Testis (tissue), 3 donors: ENCODE measurements around the gene DPF3. TPM values are rescaled to one million over a fixed set of nuclear protein-coding genes. Genes with fewer than 3 reads are reported as not detected.

Experiments
- DNase-seq: peaks from one replicate; pipeline ENCODE4 v3.0.0-alpha.2; 2019
- H3K27ac ChIP-seq, 2 donors: fragments of 200-600 bp; sonication (generic); one replicate each; pipeline ENCODE4 v1.5.1; 2019
- H3K27me3 ChIP-seq: fragments of 200-600 bp; sonication (generic); one replicate; pipeline ENCODE4 v1.5.1; 2019
- H3K36me3 ChIP-seq: fragments of 200-600 bp; sonication (generic); one replicate; pipeline ENCODE4 v1.5.1; 2017; ENCODE audit warnings: low read depth; ENCODE audit errors: missing control alignments
- H3K4me1 ChIP-seq: fragments of 200-600 bp; sonication (generic); one replicate; pipeline ENCODE4 v1.5.1; 2019
- H3K4me3 ChIP-seq, 2 donors: fragments of 200-600 bp; sonication (generic); one replicate each; pipeline ENCODE4 v1.5.1; 2017 to 2019
- H3K9me3 ChIP-seq: fragments of 200-600 bp; sonication (generic); one replicate; pipeline ENCODE4 v1.5.1; 2017
- POLR2A ChIP-seq: fragments of 450-650 bp; IDR thresholded peaks from one replicate; pipeline ENCODE4 v1.6.1; 2017; ENCODE audit warnings: antibody characterized with exemption, mild to moderate bottlenecking, moderate library complexity
- WGBS, 2 donors: methylation state at CpG; one replicate each; pipeline ENCODE4 v1.1.5; 2018; 5-methylcytosine and 5-hydroxymethylcytosine counted together
- intact Hi-C: fragments of 100-400 bp; cut with DNase I; formaldehyde crosslinking; loops from one replicate; pipeline ENCODE4 v1.15.1; 2023; ENCODE audit warnings: low total_unique reads
- polyA plus RNA-seq: library from polyadenylated mRNA; stranded (reverse); fragments of 350-450 nt; fragmentation: Illumina TruSeq; extraction: RNeasy Lipid Tissue Mini Kit (QIAGEN cat#74804); gene quantifications from one replicate; pipeline ENCODE4 v1.2.3, GENCODE V29; 2014; ENCODE audit warnings: low read depth, low replicate concordance; ENCODE audit not compliant: insufficient read depth
- total RNA-seq, 2 donors: library from RNA; depleted of rRNA; stranded (reverse); fragments of >200 nt; gene quantifications; one replicate each; pipeline ENCODE4 v1.2.3, GENCODE V29; 2016
- TF ChIP-seq, protein P1 (sequence below), 3 experiments: fragments of 450-650 bp in 2 of 3; fragments of 200-600 bp in 1 of 3; sonication (generic) in 1 of 3; IDR thresholded peaks; one replicate each; pipeline ENCODE4 v1.5.1; 2016 to 2019; ENCODE audit warnings: antibody characterized with exemption in 3 of 3, mild to moderate bottlenecking in 2 of 3, moderate library complexity in 1 of 3

Gene DPF3
- total and polyA plus RNA-seq, 3 donors from 2014 or later = 14.6 to 41.6 (median 26.4) TPM

GRCh38 chr14:72906879-72907278 lies 13.0 kb upstream of the DPF3 start:
- Histone ChIP-seq H3K4me1 (peaks cover 5% of the 10 kb centered on the region), H3K27me3 (no peaks in the 10 kb centered on the region), H3K4me3 (no peak overlapping the region), H3K27ac (no peak overlapping the region), H3K9me3 (no peaks in the 10 kb centered on the region), H3K36me3 (no peaks in the 10 kb centered on the region)
- DNase-seq = no peak
- intact Hi-C loops = loop anchor here (2.0 kb wide), 1 partner anchor 390 kb away; no protein-coding TSS in a partner anchor
- 74 to 79% methylated on average over 1 of the region's 1 CpG for WGBS, 2 donors
- TF ChIP-seq, protein P1, sequence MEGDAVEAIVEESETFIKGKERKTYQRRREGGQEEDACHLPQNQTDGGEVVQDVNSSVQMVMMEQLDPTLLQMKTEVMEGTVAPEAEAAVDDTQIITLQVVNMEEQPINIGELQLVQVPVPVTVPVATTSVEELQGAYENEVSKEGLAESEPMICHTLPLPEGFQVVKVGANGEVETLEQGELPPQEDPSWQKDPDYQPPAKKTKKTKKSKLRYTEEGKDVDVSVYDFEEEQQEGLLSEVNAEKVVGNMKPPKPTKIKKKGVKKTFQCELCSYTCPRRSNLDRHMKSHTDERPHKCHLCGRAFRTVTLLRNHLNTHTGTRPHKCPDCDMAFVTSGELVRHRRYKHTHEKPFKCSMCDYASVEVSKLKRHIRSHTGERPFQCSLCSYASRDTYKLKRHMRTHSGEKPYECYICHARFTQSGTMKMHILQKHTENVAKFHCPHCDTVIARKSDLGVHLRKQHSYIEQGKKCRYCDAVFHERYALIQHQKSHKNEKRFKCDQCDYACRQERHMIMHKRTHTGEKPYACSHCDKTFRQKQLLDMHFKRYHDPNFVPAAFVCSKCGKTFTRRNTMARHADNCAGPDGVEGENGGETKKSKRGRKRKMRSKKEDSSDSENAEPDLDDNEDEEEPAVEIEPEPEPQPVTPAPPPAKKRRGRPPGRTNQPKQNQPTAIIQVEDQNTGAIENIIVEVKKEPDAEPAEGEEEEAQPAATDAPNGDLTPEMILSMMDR (IDR thresholded peaks at IDR 0.05) = no peak
- no peak for TF ChIP-seq POLR2A

GRCh38 chr14:72906316-72906715 lies 12.4 kb upstream of the DPF3 start:
- Histone ChIP-seq H3K4me1 (peaks cover 5% of the 10 kb centered on the region), H3K4me3 (no peak overlapping the region), H3K27me3 (no peaks in the 10 kb centered on the region), H3K27ac (no peak overlapping the region), H3K36me3 (no peaks in the 10 kb centered on the region), H3K9me3 (no peaks in the 10 kb centered on the region)
- 62 to 74% methylated on average over 3 of the region's 3 CpGs for WGBS, 2 donors
- DNase-seq = no peak
- intact Hi-C loops = loop anchor here (2.0 kb wide), 1 partner anchor 390 kb away; no protein-coding TSS in a partner anchor
- TF ChIP-seq, protein P1 (IDR thresholded peaks at IDR 0.05) = no peak
- TF ChIP-seq POLR2A = no peak

DNA sequence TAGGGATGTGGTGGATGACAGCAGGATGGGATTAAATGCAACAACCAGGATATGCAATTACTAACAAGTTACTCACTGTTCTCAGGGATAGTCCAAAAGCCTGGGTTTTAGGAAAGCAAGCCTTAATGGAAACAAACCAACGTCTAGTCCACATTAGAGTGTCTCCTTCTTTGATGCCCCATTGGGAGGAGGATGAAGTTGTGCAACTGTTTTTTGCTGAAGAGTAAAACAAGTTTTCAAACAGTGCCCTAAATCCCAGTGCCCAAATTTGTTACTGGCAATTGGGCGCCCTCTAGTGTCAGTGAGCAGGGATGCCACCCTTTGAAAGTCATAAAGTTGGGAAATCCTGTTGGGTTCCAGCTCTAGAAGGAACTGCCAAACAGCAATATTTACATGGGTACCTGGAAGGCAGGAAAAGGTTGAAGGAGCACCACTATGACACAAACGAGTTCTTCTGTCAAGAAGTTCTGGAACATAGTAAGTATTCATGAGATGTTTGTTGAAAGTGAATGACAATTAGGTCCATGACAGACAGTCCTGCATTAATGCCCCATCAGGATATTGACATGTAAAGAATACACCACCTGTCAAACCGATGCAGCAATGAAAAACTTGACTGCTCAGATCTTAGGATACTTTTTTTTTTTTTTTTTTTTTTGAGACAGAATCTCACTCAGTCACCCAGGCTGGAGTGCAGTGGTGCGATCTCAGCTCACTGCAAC lies 11.1 kb upstream of the DPF3 start:
- TF ChIP-seq, protein P1 (IDR thresholded peaks at IDR 0.05) = peak; percentile 90 to 97 (median 92)
- no peak for TF ChIP-seq POLR2A
- no peaks in the 10 kb centered on the region for H3K36me3 ChIP-seq
- WGBS, 2 donors = 34 to 45% methylated on average over 5 of the region's 5 CpGs
- H3K4me1 ChIP-seq = peaks cover 5% of the 10 kb centered on the region
- no peaks in the 10 kb centered on the region for H3K9me3 ChIP-seq
- peak; percentile 72 for DNase-seq
- no peak overlapping the region for H3K27ac ChIP-seq
- intact Hi-C loops = no loop called here
- H3K27me3 ChIP-seq = no peaks in the 10 kb centered on the region
- no peak overlapping the region for H3K4me3 ChIP-seq

- DNase-seq = no peak
- H3K27ac ChIP-seq = no peak overlapping the region
- TF ChIP-seq POLR2A = no peak
- TF ChIP-seq, protein P1 (IDR thresholded peaks at IDR 0.05) = no peak
- H3K36me3 ChIP-seq = no peaks in the 10 kb centered on the region
- intact Hi-C loops = no loop called here
- no peak overlapping the region for H3K4me3 ChIP-seq
- 19 to 50% methylated on average over 1 of the region's 1 CpG for WGBS, 2 donors
- H3K27me3 ChIP-seq = no peaks in the 10 kb centered on the region
- peaks cover 5% of the 10 kb centered on the region for H3K4me1 ChIP-seq
- no peaks in the 10 kb centered on the region for H3K9me3 ChIP-seq
These were observed 10.3 kb upstream of the DPF3 start for GRCh38 chr14:72904218-72904617.

DNA sequence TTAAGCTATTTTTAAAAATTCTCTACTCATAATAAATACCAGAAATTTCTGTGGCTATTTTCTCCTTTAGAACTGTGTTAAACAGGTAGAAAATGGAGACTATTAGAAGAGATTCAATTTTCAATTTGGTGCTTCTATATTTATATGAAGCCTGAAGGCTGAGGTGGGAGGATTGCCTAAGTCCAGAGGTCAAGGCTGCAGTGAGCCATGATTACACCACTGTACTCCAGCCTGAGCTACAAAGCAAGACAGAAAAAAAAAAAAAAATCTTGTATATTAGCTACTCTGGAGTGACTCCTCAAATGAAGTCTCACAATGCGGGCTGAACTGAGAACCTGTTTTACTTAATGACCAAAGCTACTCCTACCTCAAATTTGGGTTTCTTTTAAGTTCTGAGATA lies 9.8 kb upstream of the DPF3 start:
- 33 to 84% methylated on average over 1 of the region's 1 CpG for WGBS, 2 donors
- DNase-seq = no peak
- Histone ChIP-seq H3K27ac (no peak overlapping the region), H3K4me1 (peaks cover 5% of the 10 kb centered on the region), H3K27me3 (no peaks in the 10 kb centered on the region), H3K36me3 (no peaks in the 10 kb centered on the region), H3K4me3 (no peak overlapping the region), H3K9me3 (no peaks in the 10 kb centered on the region)
- TF ChIP-seq POLR2A = no peak
- TF ChIP-seq, protein P1 (IDR thresholded peaks at IDR 0.05) = no peak
- intact Hi-C loops = no loop called here
